IMR-90 (cell line): Measurements from ENCODE around the gene MSH3.

Experiments
- CHD1 ChIP-seq: IDR thresholded peaks from 2 replicates; pipeline ENCODE4 v1.6.1; 2012; ENCODE audit warnings: low read depth, low read length, improper control_type of control experiment
- CTCF ChIP-seq: conservative IDR thresholded peaks from 2 replicates; pipeline ENCODE4 v1.5.1; 2012; ENCODE audit warnings: mild to moderate bottlenecking, low read depth, low read length, improper control_type of control experiment
- ELK1 ChIP-seq: fragments of 150-350 bp; IDR thresholded peaks from 2 replicates; pipeline ENCODE4 v1.6.1; 2016; ENCODE audit warnings: low read depth, mild to moderate bottlenecking, low read length, moderate library complexity, borderline replicate concordance
- FOS ChIP-seq: fragments of 150-350 bp; IDR thresholded peaks from 2 replicates; pipeline ENCODE4 v1.6.1; 2016; ENCODE audit warnings: low read depth, low read length
- MXI1 ChIP-seq: IDR thresholded peaks from 2 replicates; pipeline ENCODE4 v1.6.1; 2012; ENCODE audit warnings: low read depth, mild to moderate bottlenecking, low read length, moderate library complexity, borderline replicate concordance
- NFE2L2 ChIP-seq: fragments of 150-350 bp; IDR thresholded peaks from 2 replicates; pipeline ENCODE4 v1.6.1; 2016; ENCODE audit warnings: low read depth, mild to moderate bottlenecking, low read length
- POLR2A ChIP-seq: IDR thresholded peaks from 2 replicates; pipeline ENCODE4 v1.6.1; 2012; ENCODE audit warnings: mild to moderate bottlenecking, low read depth, low read length
- RFX5 ChIP-seq: IDR thresholded peaks from 2 replicates; pipeline ENCODE4 v1.8.0; 2012; ENCODE audit warnings: low read depth, mild to moderate bottlenecking, low read length, moderate library complexity
- USF2 ChIP-seq: fragments of 150-350 bp; IDR thresholded peaks from 2 replicates; pipeline ENCODE4 v1.6.1; 2017; ENCODE audit warnings: mild to moderate bottlenecking, antibody characterized with exemption, low read length, low read depth

GRCh38 chr5:80747922-80748321 lies 93.5 kb downstream of the MSH3 start:
- TF ChIP-seq CTCF (no peak), NFE2L2 (no peak), FOS (no peak), RFX5 (no peak), CHD1 (no peak), ELK1 (no peak), MXI1 (no peak), USF2 (no peak), POLR2A (no peak)
